HCT116 (cell line): ENCODE data around the gene FSIP1.

Experiments
- EZH2 ChIP-seq: fragments of 200-600 bp; sonication (generic); IDR thresholded peaks from 2 replicates; pipeline ENCODE4 v1.6.1; 2017; ENCODE audit warnings: antibody characterized with exemption, mixed run types
- EZH2phosphoT487 ChIP-seq: fragments of 200-600 bp; IDR thresholded peaks from 2 replicates; pipeline ENCODE4 v1.6.1; 2018; ENCODE audit warnings: antibody characterized with exemption, borderline replicate concordance
- FOSL1 ChIP-seq: IDR thresholded peaks from 2 replicates; pipeline ENCODE4 v1.6.1; 2012; ENCODE audit warnings: low read depth
- JUND ChIP-seq: IDR thresholded peaks from 2 replicates; pipeline ENCODE4 v1.6.1; 2012
- POLR2A ChIP-seq: IDR thresholded peaks from 2 replicates; pipeline ENCODE4 v1.7.0; 2011; ENCODE audit warnings: borderline replicate concordance; ENCODE audit not compliant: insufficient read depth, insufficient read length; ENCODE audit errors: extremely low read depth
- POLR2AphosphoS5 ChIP-seq: IDR thresholded peaks from 2 replicates; pipeline ENCODE4 v1.6.1; 2011; ENCODE audit warnings: mild to moderate bottlenecking, low read depth, low read length, moderate library complexity
- REST ChIP-seq: IDR thresholded peaks from 2 replicates; pipeline ENCODE4 v1.6.1; 2012; ENCODE audit warnings: low read depth
- SP1 ChIP-seq: IDR thresholded peaks from 2 replicates; pipeline ENCODE4 v1.6.1; 2012; ENCODE audit warnings: low read depth
- TCF7L2 ChIP-seq: IDR thresholded peaks from 2 replicates; pipeline ENCODE4 v1.7.0; 2011; ENCODE audit warnings: borderline replicate concordance, inconsistent platforms; ENCODE audit not compliant: insufficient read depth, insufficient read length; ENCODE audit errors: extremely low read depth
- ZBTB33 ChIP-seq: IDR thresholded peaks from 2 replicates; pipeline ENCODE4 v1.6.1; 2011; ENCODE audit warnings: mild to moderate bottlenecking, low read length, moderate library complexity; ENCODE audit not compliant: insufficient replicate concordance; ENCODE audit errors: extremely low read depth
- TF ChIP-seq, protein P1 (sequence below), 3 experiments: fragments of 200-600 bp in 1 of 3; sonication (generic) in 1 of 3; IDR thresholded peaks in 2 of 3; conservative IDR thresholded peaks in 1 of 3; 2 replicates each; pipeline ENCODE4 v1.5.1; 2012 to 2017; ENCODE audit warnings: low read depth in 2 of 3, low read length in 2 of 3, antibody characterized with exemption in 1 of 3, borderline replicate concordance in 1 of 3, control low read depth in 1 of 3, mild to moderate bottlenecking in 1 of 3, mixed read lengths in 1 of 3, mixed run types in 1 of 3, moderate library complexity in 1 of 3; ENCODE audit not compliant: insufficient read depth in 1 of 3
- TF ChIP-seq, protein P2 (sequence below): IDR thresholded peaks from 2 replicates; pipeline ENCODE4 v1.6.1; 2012

DNA sequence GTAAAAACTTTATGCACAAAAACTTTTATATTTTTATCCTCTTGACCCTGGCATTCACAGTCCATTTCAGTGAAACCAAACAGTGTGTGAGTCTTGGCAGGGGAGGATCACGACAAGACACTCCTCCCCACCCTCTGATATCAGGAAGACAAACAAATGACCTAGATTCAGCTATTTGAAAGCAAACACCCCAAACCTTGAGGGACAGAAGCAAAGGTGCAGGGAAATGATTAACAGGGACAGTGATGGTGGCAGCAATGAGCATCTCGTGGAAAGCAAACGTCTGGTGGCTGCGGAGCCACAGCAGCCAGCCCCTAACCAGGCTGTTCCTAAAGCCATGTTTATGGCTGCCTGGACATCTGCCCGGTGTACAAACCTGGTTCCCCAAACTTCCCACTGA, 52.1 kb downstream of the FSIP1 start:
- TF ChIP-seq, protein P1, sequence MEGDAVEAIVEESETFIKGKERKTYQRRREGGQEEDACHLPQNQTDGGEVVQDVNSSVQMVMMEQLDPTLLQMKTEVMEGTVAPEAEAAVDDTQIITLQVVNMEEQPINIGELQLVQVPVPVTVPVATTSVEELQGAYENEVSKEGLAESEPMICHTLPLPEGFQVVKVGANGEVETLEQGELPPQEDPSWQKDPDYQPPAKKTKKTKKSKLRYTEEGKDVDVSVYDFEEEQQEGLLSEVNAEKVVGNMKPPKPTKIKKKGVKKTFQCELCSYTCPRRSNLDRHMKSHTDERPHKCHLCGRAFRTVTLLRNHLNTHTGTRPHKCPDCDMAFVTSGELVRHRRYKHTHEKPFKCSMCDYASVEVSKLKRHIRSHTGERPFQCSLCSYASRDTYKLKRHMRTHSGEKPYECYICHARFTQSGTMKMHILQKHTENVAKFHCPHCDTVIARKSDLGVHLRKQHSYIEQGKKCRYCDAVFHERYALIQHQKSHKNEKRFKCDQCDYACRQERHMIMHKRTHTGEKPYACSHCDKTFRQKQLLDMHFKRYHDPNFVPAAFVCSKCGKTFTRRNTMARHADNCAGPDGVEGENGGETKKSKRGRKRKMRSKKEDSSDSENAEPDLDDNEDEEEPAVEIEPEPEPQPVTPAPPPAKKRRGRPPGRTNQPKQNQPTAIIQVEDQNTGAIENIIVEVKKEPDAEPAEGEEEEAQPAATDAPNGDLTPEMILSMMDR (IDR thresholded peaks at IDR 0.05 in 2 of 3, conservative IDR thresholded peaks at IDR 0.05 in 1 of 3; ENCODE audit: borderline replicate concordance in 1 of 3, insufficient read depth in 1 of 3, low read depth in 2 of 3, low read length in 2 of 3), result no peak
- TF ChIP-seq FOSL1 (no peak), REST (no peak), ZBTB33 (no peak), EZH2 (no peak), TCF7L2 (no peak), SP1 (no peak), POLR2A (no peak), POLR2AphosphoS5 (no peak), JUND (no peak), EZH2phosphoT487 (no peak)
- TF ChIP-seq, protein P2, sequence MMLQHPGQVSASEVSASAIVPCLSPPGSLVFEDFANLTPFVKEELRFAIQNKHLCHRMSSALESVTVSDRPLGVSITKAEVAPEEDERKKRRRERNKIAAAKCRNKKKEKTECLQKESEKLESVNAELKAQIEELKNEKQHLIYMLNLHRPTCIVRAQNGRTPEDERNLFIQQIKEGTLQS, result no peak
